Left ventricle myocardium inferior (tissue), 1 donor: ENCODE measurements around the gene PCIF1. TPM values are rescaled to one million over a fixed set of nuclear protein-coding genes. Genes with fewer than 3 reads are reported as not detected.

ENCODE experiments used
- DNase-seq: peaks from one replicate; pipeline ENCODE4 v3.0.0-alpha.2; 2020
- H3K27ac ChIP-seq: fragments of 200-600 bp; replicated peaks from 2 replicates; pipeline ENCODE4 v1.8.0; 2021
- H3K27me3 ChIP-seq: fragments of 200-600 bp; 2 replicates; pipeline ENCODE4 v1.8.0; 2021; ENCODE audit warnings: low read depth
- H3K36me3 ChIP-seq: fragments of 200-600 bp; 2 replicates; pipeline ENCODE4 v1.8.0; 2021
- H3K4me1 ChIP-seq: fragments of 200-600 bp; 2 replicates; pipeline ENCODE4 v1.8.0; 2021
- H3K4me3 ChIP-seq: fragments of 200-600 bp; 2 replicates; pipeline ENCODE4 v1.8.0; 2021; ENCODE audit warnings: mild to moderate bottlenecking, moderate library complexity
- H3K9me3 ChIP-seq: fragments of 200-600 bp; replicated peaks from 2 replicates; pipeline ENCODE4 v1.8.0; 2021
- CTCF ChIP-seq: fragments of 200-600 bp; IDR thresholded peaks from 2 replicates; pipeline ENCODE4 v1.8.0; 2021; ENCODE audit warnings: antibody characterized with exemption, mild to moderate bottlenecking, borderline replicate concordance
- intact Hi-C: fragments of 100-400 bp; cut with micrococcal nuclease; formaldehyde crosslinking; loops from one replicate; pipeline ENCODE4 v1.11.0; 2022
- total RNA-seq: library from RNA; stranded (reverse); fragmentation: NEBNext Ultra II Directional; extraction: Animal tissue kit (Norgen Biotek cat#: 25700); gene quantifications from one replicate; pipeline ENCODE4 v1.2.1, GENCODE V29; 2021
- donor health status: DM: no; HTN: yes; CAD: no; lungs with severe emphysema.

PCIF1 gene
- total RNA-seq, 1 donor from 2014 or later: 21.9 TPM

GRCh38 chr20:45905505-45906079, 28.9 kb upstream of the PCIF1 start:
- Histone ChIP-seq H3K4me1 (peaks cover 9% of the 10 kb centered on the region), H3K36me3 (peaks cover 36% of the 10 kb centered on the region), H3K9me3 (no peaks in the 10 kb centered on the region), H3K27me3 (no peaks in the 10 kb centered on the region), H3K4me3 (no peak overlapping the region), H3K27ac (no peak overlapping the region)
- DNase-seq: no peak
- intact Hi-C loops: no loop called here
- no peak for TF ChIP-seq CTCF

GRCh38 chr20:45907219-45907948, 27.1 kb upstream of the PCIF1 start:
- intact Hi-C loops: no loop called here
- H3K4me3 ChIP-seq: no peak overlapping the region
- no peaks in the 10 kb centered on the region for H3K9me3 ChIP-seq
- peaks cover 23% of the 10 kb centered on the region for H3K4me1 ChIP-seq
- no peak for DNase-seq
- peaks cover 11% of the 10 kb centered on the region for H3K27me3 ChIP-seq
- no peak overlapping the region for H3K27ac ChIP-seq
- peaks cover 23% of the 10 kb centered on the region for H3K36me3 ChIP-seq
- no peak for TF ChIP-seq CTCF

- intact Hi-C loops: no loop called here
- peaks cover 30% of the 10 kb centered on the region for H3K4me1 ChIP-seq
- peaks cover 17% of the 10 kb centered on the region for H3K27me3 ChIP-seq
- H3K36me3 ChIP-seq: peaks cover 18% of the 10 kb centered on the region
- no peak overlapping the region for H3K27ac ChIP-seq
- H3K9me3 ChIP-seq: no peaks in the 10 kb centered on the region
- no peak overlapping the region for H3K4me3 ChIP-seq
- TF ChIP-seq CTCF: no peak
- no peak for DNase-seq
These were observed 26.4 kb upstream of the PCIF1 start for GRCh38 chr20:45908084-45908483.

GRCh38 chr20:45909336-45909808, 25.1 kb upstream of the PCIF1 start:
- no peak for TF ChIP-seq CTCF
- H3K36me3 ChIP-seq: peaks cover 16% of the 10 kb centered on the region
- H3K9me3 ChIP-seq: no peaks in the 10 kb centered on the region
- DNase-seq: no peak
- intact Hi-C loops: no loop called here
- H3K4me3 ChIP-seq: peak overlapping the region; percentile 74
- H3K4me1 ChIP-seq: peaks cover 31% of the 10 kb centered on the region
- peaks cover 17% of the 10 kb centered on the region for H3K27me3 ChIP-seq
- peak overlapping the region; percentile 88 for H3K27ac ChIP-seq

GRCh38 chr20:45909817-45910669, 24.4 kb upstream of the PCIF1 start:
- DNase-seq: no peak
- no peaks in the 10 kb centered on the region for H3K9me3 ChIP-seq
- peaks cover 31% of the 10 kb centered on the region for H3K4me1 ChIP-seq
- H3K27ac ChIP-seq: peak overlapping the region; percentile 88
- H3K4me3 ChIP-seq: peak overlapping the region; percentile 74
- peaks cover 10% of the 10 kb centered on the region for H3K36me3 ChIP-seq
- TF ChIP-seq CTCF: no peak
- H3K27me3 ChIP-seq: peaks cover 17% of the 10 kb centered on the region
- intact Hi-C loops: no loop called here
